Renal cortical epithelial cell (primary cell): Measurements from ENCODE around the gene HEATR5A. TPM values are rescaled to one million over a fixed set of nuclear protein-coding genes. Genes with fewer than 3 reads are reported as not detected.
"Not testable (repeated sequence)": the region's sequence is repeated elsewhere in the genome, so short reads cannot be mapped to it uniquely, and the experiment has no call there.

ENCODE experiments used
- DNase-seq: peaks from one replicate; pipeline ENCODE4 v3.0.0-alpha.2; 2011; ENCODE audit warnings: low read depth
- total RNA-seq: library from RNA; depleted of rRNA; stranded (reverse); fragments of >200 nt; gene quantifications from 2 replicates; pipeline ENCODE4 v1.2.3, GENCODE V29; 2014

Gene HEATR5A
- total RNA-seq, 1 donor from 2014 or later: 36.0 TPM

GRCh38 chr14:31283578-31284252 lies 136.6 kb downstream of the HEATR5A start:
- no peak for DNase-seq

DNA sequence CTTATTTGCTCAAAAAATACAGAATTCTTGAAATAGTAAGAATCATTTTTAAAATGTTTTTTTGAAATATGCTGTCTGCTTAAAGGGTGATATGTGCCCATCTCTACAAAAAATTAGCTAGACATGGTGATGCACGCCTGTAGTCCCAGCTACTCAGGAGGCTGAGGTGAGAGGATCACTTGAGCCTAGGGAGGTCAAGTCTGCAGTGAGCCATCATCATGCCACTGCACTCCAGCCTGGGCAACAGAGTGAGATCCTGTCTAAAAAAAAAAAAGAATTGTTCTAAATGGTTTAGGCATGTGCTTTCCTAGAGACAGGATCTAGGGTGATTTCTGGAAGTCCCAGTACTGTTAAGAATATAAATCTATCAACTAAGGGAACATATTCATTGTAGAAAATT lies 137.2 kb downstream of the HEATR5A start:
- DNase-seq: no peak

GRCh38 chr14:31280871-31281220 lies 139.5 kb downstream of the HEATR5A start:
- DNase-seq: no peak

DNA sequence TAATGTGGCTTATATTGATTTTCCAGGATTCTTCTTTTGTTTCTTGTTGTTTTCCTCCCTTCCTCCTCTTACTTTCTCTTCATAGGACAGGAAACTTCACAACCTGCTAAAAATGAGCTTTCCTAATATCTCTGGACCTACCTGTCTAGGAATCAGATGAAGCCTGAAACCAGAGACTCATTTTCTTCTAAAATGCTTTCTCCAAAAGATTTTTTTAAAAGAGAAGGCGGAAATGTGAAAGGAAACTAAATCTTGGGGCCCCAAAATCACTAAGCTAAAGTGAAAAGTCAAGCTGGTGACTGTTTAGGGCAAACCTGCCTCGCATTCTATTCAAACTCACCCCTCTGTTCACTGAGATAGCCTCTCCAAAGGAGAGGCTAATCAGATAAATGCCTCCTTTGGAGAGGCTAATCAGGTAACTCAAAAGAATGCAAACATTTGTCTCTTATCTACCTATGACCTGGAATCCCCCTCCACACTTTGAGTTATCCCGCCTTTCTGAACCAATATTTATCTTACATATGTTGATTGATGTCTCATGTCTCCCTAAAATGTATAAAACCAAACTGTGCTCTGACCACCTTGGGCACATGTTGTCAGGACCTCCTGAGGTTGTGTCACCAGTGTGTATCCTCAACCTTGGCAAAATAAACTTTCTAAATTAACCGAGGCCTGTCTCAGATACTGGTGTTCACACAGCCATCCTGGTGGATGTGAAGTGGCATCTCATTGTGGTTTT lies 140.0 kb downstream of the HEATR5A start:
- DNase-seq: no peak

GRCh38 chr14:31278883-31279282 lies 141.5 kb downstream of the HEATR5A start:
- no peak for DNase-seq

GRCh38 chr14:31277085-31277484 lies 143.3 kb downstream of the HEATR5A start:
- DNase-seq: no peak

DNA sequence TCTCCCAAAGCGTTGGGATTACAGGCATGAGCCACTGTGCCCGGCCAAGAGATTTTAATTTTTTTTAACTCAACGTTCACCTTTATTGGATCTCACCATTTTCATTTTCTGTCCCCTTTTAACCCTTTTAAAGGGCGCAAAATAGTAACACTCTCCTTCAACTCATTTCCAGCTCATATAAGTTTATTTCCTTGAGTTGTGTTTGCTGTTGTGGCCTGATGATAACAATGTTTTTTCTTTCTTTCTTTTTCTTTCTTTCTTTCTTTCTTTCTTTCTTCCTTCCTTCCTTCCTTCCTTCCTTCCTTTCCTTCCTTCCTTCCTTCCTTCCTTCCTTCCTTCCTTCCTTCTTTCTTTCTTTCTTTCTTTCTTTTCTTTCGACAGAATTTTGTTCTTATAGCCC lies 143.9 kb downstream of the HEATR5A start:
- DNase-seq: not testable (repeated sequence)

- DNase-seq: no peak
Observed at GRCh38 chr14:31275731-31276130, 144.6 kb downstream of the HEATR5A start.

DNA sequence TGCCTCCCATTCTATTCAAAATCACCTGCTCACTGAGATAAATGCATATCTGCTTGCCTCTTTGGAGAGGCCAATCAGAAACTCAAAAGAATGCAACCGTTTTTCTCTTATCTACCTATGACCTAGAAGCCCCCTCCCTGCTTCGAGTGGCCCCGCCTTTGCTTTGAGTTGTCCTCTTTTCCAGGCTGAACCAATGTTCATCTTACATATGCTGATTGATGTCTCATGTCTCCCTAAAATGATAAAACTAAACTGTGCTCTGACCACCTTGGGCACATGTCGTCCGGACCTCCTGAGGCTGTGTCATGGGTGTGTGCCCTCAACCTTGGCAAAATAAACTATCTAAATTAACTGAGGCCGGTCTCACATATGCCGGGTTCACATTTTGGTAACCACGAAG lies 148.7 kb downstream of the HEATR5A start:
- no peak for DNase-seq

- DNase-seq: no peak
Observed at GRCh38 chr14:31270196-31270772, 150.1 kb downstream of the HEATR5A start.

- no peak for DNase-seq
Observed at GRCh38 chr14:31269634-31270195, 150.6 kb downstream of the HEATR5A start.

- DNase-seq: no peak
Observed at GRCh38 chr14:31268216-31268615, 152.1 kb downstream of the HEATR5A start.

- DNase-seq: no peak
Observed at GRCh38 chr14:31266437-31267331, 153.7 kb downstream of the HEATR5A start.

GRCh38 chr14:31265701-31266398 lies 154.5 kb downstream of the HEATR5A start:
- peak; percentile 55 for DNase-seq

- peak; percentile 100 for DNase-seq
Observed at GRCh38 chr14:31263485-31264133, 156.7 kb downstream of the HEATR5A start.

DNA sequence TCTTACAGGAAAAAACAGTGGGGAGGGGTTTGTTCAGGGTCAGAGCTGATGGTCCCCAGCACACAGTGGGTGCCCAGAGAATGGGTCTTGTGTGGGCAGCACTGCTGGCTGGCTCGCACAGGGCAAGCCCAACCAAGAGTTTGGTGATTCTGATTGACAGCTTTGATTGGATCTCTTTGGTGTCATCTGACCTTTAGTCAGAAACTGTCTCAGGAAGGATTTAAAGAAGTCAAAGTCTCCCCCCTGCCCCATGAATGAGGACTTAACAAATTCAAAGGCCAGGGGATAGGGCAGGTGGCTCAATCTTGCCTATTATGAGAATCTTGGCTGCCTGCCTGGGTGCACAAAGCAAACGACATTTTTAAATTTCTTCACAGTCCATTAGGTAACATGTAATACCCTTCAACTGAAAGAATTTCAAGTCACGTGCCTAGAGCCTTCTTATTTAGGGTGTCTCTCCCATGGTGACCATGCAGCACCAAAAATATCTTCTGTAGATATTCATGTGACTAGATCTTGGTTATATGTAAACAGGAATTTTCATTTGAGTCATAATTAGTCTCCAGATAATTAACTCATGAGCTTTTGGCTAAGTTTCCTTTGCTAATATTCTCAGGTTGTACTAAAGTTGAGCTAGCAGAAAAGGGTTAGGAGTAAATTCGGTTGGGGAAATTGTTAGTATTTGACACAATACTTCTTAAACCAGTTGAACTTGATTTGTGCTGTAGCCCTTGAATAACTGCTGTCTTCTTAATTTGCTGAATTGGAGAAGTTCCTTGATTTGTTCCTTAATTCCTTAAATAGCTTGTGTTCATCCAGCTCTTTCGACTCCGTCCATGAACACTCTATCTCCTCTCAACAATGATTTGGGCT lies 158.3 kb downstream of the HEATR5A start:
- peak; percentile 94 for DNase-seq

DNA sequence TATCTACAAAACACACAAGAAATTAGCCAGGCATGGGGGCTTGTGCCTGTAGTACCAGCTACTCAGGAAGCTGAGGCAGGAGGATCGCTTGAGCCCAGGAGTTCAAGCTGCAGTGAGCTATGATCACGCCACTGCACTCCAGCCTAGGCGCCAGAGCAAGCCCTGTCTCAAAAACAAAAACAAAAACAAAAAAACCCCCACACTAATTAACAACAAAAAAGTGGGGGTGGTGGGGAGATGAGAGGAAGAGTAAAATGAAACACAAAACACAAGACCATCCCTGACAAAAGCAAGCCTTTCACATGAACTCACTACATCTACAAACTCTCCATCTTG lies 158.9 kb downstream of the HEATR5A start:
- no peak for DNase-seq

- not testable (repeated sequence) for DNase-seq
Observed at GRCh38 chr14:31259040-31259435, 161.3 kb downstream of the HEATR5A start.

DNA sequence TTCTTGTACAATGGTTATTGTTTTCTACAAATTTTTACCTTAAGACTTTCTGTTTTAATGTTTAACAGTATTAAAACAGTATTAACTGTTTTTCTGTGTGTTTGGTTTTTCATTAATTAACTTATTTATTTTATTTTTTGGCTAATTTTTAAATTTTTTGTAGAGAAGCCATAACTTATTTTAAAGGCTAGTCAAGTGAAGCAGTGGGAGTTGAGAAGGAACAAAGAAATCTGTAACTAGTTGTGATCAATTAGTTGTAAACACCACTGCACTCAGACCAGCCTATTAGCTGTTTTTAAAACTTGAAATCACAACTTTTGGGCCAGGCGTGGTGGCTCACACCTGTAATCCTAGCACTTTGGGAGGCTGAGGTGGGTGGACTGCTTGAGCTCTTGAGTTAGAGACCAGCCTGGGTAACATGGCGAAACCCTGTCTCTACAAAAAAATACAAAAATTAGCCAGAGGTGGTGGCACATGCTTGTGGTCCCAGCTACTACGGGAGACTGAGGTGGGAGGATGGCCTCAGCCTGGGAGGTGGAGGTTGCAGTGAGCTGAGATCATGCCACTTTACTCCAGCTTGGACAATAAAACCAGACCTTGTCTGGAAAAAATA lies 161.8 kb downstream of the HEATR5A start:
- no peak for DNase-seq
